H1 (cell line): ENCODE results near the gene SLC35F3. TPM values are rescaled to one million over a fixed set of nuclear protein-coding genes. Genes with fewer than 3 reads are reported as not detected.

Source experiments
- CTCF ChIA-PET: fragments of 300-600 bp; sonication (Branson Sonifier 250); formaldehyde crosslinking; loops from one replicate; lab custom pipeline; 2021; ENCODE audit not compliant: partially characterized antibody; lab: Charles Lee
- POLR2A ChIA-PET: fragments of 300-600 bp; sonication (Branson Sonifier 250); formaldehyde crosslinking; loops from one replicate; lab custom pipeline; 2021; ENCODE audit warnings: inconsistent platforms; ENCODE audit not compliant: partially characterized antibody; lab: Charles Lee
- DNase-seq, 2 experiments: peaks; one replicate each; pipeline versions ENCODE4 v3.0.0 to v3.0.0-alpha.2; 2010 to 2022; ENCODE audit warnings: low spot score in 2 of 2, low read depth in 1 of 2, mixed read lengths in 1 of 2
- FAIRE-seq: peaks from 2 replicates; lab custom pipeline; 2011; peaks lifted over from hg19 to GRCh38; lab: Jason Lieb, UNC
- H2AFZ ChIP-seq: 2 replicates; pipeline ENCODE4 v1.8.1; 2012; ENCODE audit warnings: low read length, inconsistent platforms
- H2AK5ac ChIP-seq: 2 replicates; pipeline ENCODE4 v1.6.1; 2013; ENCODE audit warnings: low read depth, low read length
- H2BK120ac ChIP-seq: replicated peaks from 2 replicates; pipeline ENCODE3; 2013; ENCODE audit warnings: low read depth, low read length, inconsistent platforms
- H2BK12ac ChIP-seq: 2 replicates; pipeline ENCODE4 v1.6.1; 2013; ENCODE audit warnings: low read depth, low read length
- H2BK15ac ChIP-seq: 2 replicates; pipeline ENCODE4 v1.6.1; 2013; ENCODE audit warnings: low read length
- H2BK20ac ChIP-seq: 2 replicates; pipeline ENCODE4 v1.6.1; 2013; ENCODE audit warnings: low read length
- H2BK5ac ChIP-seq: 2 replicates; pipeline ENCODE4 v1.6.1; 2013; ENCODE audit warnings: low read depth, low read length
- H3K14ac ChIP-seq: 2 replicates; pipeline ENCODE4 v1.6.1; 2013; ENCODE audit warnings: inconsistent platforms; ENCODE audit not compliant: insufficient read length
- H3K18ac ChIP-seq: 2 replicates; pipeline ENCODE4 v1.6.1; 2013; ENCODE audit warnings: low read length; ENCODE audit errors: extremely low read depth
- H3K23ac ChIP-seq: 2 replicates; pipeline ENCODE4 v1.6.1; 2013; ENCODE audit warnings: inconsistent platforms; ENCODE audit not compliant: insufficient read length
- H3K23me2 ChIP-seq: 2 replicates; pipeline ENCODE4 v1.6.1; 2013; ENCODE audit warnings: low read depth, low read length
- H3K27ac ChIP-seq: 2 replicates; pipeline ENCODE4 v1.6.1; 2011; ENCODE audit warnings: low read depth, low read length, inconsistent platforms
- H3K27me3 ChIP-seq, 4 experiments: replicated peaks in 1 of 4; 1 replicate in 1 of 4; 2 replicates in 3 of 4; pipeline versions ENCODE4 v1.6.1 to v1.8.1; 2011 to 2013; ENCODE audit warnings: low read length in 3 of 4, mild to moderate bottlenecking in 3 of 4, inconsistent platforms in 2 of 4, mixed read lengths in 2 of 4, moderate library complexity in 1 of 4; ENCODE audit not compliant: control insufficient read depth in 3 of 4, insufficient read depth in 3 of 4; ENCODE audit errors: extremely low read depth in 1 of 4
- H3K36me3 ChIP-seq, 4 experiments: 2 replicates each; pipeline versions ENCODE4 v1.6.1 to v1.8.1; 2011 to 2013; ENCODE audit warnings: mild to moderate bottlenecking in 4 of 4, low read length in 3 of 4, moderate library complexity in 2 of 4, control low read depth in 1 of 4, inconsistent platforms in 1 of 4; ENCODE audit not compliant: insufficient read depth in 4 of 4, control insufficient read depth in 2 of 4
- H3K4ac ChIP-seq: replicated peaks from 2 replicates; pipeline ENCODE3; 2013; ENCODE audit warnings: low read length, low read depth, mixed read lengths, inconsistent platforms; ENCODE audit not compliant: insufficient read length
- H3K4me1 ChIP-seq, 4 experiments: replicated peaks in 1 of 4; 1 replicate in 1 of 4; 2 replicates in 3 of 4; pipeline versions ENCODE4 v1.6.1 to v1.8.1; 2011 to 2013; ENCODE audit warnings: low read length in 3 of 4, inconsistent platforms in 2 of 4, mixed read lengths in 1 of 4; ENCODE audit not compliant: insufficient read depth in 4 of 4, control insufficient read depth in 3 of 4
- H3K4me2 ChIP-seq, 2 experiments: 2 replicates each; pipeline versions ENCODE4 v1.6.1 to v1.8.1; 2011 to 2013; ENCODE audit warnings: low read depth in 2 of 2, low read length in 2 of 2, control low read depth in 1 of 2, inconsistent platforms in 1 of 2, mild to moderate bottlenecking in 1 of 2; ENCODE audit not compliant: insufficient read depth in 1 of 2
- H3K4me3 ChIP-seq, 4 experiments: fragments of 200-600, 300-600 bp in 1 of 4; sonication (generic), shearing (Covaris generic), sonication (Bioruptor Twin) in 1 of 4; 2 replicates each; pipeline versions ENCODE4 v1.5.1 to v1.8.1; 2011 to 2016; ENCODE audit warnings: low read length in 4 of 4, low read depth in 3 of 4, control low read depth in 2 of 4, inconsistent platforms in 2 of 4, mild to moderate bottlenecking in 2 of 4, mixed read lengths in 1 of 4, moderate library complexity in 1 of 4; ENCODE audit not compliant: insufficient read depth in 2 of 4; ENCODE audit errors: extremely low read depth in 1 of 4
- H3K56ac ChIP-seq: replicated peaks from 2 replicates; pipeline ENCODE3; 2013; ENCODE audit warnings: low read depth, mild to moderate bottlenecking, mixed read lengths, low read length, inconsistent platforms; ENCODE audit not compliant: insufficient read length
- H3K79me1 ChIP-seq: 2 replicates; pipeline ENCODE4 v1.6.1; 2013; ENCODE audit warnings: low read depth, low read length, control low read depth
- H3K79me2 ChIP-seq, 2 experiments: 2 replicates each; pipeline versions ENCODE4 v1.6.1 to v1.8.1; 2012 to 2013; ENCODE audit warnings: low read length in 2 of 2, mild to moderate bottlenecking in 2 of 2, inconsistent platforms in 1 of 2; ENCODE audit not compliant: insufficient read depth in 2 of 2, control insufficient read depth in 1 of 2
- H3K9ac ChIP-seq, 4 experiments: replicated peaks in 1 of 4; 1 replicate in 1 of 4; 2 replicates in 3 of 4; pipeline versions ENCODE4 v1.6.1 to v1.8.1; 2011 to 2013; ENCODE audit warnings: low read depth in 3 of 4, low read length in 3 of 4, control low read depth in 2 of 4, mild to moderate bottlenecking in 2 of 4, moderate library complexity in 2 of 4, inconsistent platforms in 1 of 4; ENCODE audit errors: extremely low read depth in 1 of 4
- H3K9me3 ChIP-seq, 2 experiments: 2 replicates each; pipeline versions ENCODE4 v1.6.1 to v1.8.1; 2012 to 2013; ENCODE audit warnings: mild to moderate bottlenecking in 2 of 2, moderate library complexity in 2 of 2, control low read depth in 1 of 2, inconsistent platforms in 1 of 2, low read depth in 1 of 2, low read length in 1 of 2, mixed read lengths in 1 of 2; ENCODE audit not compliant: insufficient read depth in 2 of 2
- H4K20me1 ChIP-seq, 2 experiments: replicated peaks in 1 of 2; 2 replicates each; pipeline versions ENCODE3 to v1.8.1; 2011 to 2013; ENCODE audit warnings: inconsistent platforms in 2 of 2, low read length in 2 of 2, mild to moderate bottlenecking in 1 of 2; ENCODE audit not compliant: insufficient read depth in 2 of 2, control insufficient read depth in 1 of 2
- H4K5ac ChIP-seq: 2 replicates; pipeline ENCODE4 v1.6.1; 2013; ENCODE audit warnings: low read length, low read depth, mixed read lengths, inconsistent platforms; ENCODE audit not compliant: insufficient read length
- H4K8ac ChIP-seq: 2 replicates; pipeline ENCODE4 v1.8.0; 2013; ENCODE audit warnings: mild to moderate bottlenecking, moderate library complexity, low read length, inconsistent platforms; ENCODE audit not compliant: insufficient read depth; ENCODE audit errors: extremely low read depth
- H4K91ac ChIP-seq: replicated peaks from 2 replicates; pipeline ENCODE3; 2013; ENCODE audit warnings: low read length, mixed read lengths, inconsistent platforms; ENCODE audit not compliant: insufficient read length
- ATF3 ChIP-seq: IDR thresholded peaks from 2 replicates; pipeline ENCODE4 v1.6.1; 2011; ENCODE audit warnings: low read depth, mild to moderate bottlenecking, low read length; ENCODE audit not compliant: insufficient read depth
- CBX8 ChIP-seq: fragments of 300-800, 300-1000 bp; sonication (generic); IDR thresholded peaks from 2 replicates; pipeline ENCODE4 v1.7.1; 2016; ENCODE audit warnings: low read depth, low read length, borderline replicate concordance
- E2F6 ChIP-seq: IDR thresholded peaks from 2 replicates; pipeline ENCODE4 v1.6.1; 2012; ENCODE audit warnings: inconsistent platforms
- EZH2 ChIP-seq: fragments of 200-600 bp; sonication (generic); IDR thresholded peaks from 2 replicates; pipeline ENCODE4 v1.7.1; 2012; ENCODE audit warnings: low read depth, mild to moderate bottlenecking, moderate library complexity, low read length, inconsistent platforms; ENCODE audit not compliant: severe bottlenecking
- GTF2F1 ChIP-seq: IDR thresholded peaks from 2 replicates; pipeline ENCODE4 v1.6.1; 2012; ENCODE audit warnings: low read depth, low read length, improper control_type of control experiment, borderline replicate concordance
- NRF1 ChIP-seq: IDR thresholded peaks from 2 replicates; pipeline ENCODE4 v1.6.1; 2011; ENCODE audit warnings: mild to moderate bottlenecking, low read depth, low read length, improper control_type of control experiment
- RFX5 ChIP-seq: IDR thresholded peaks from 2 replicates; pipeline ENCODE4 v1.6.1; 2011; ENCODE audit warnings: low read depth, low read length, improper control_type of control experiment, borderline replicate concordance
- RNF2 ChIP-seq: fragments of 200-900, 300-1000 bp; sonication (generic); IDR thresholded peaks from 2 replicates; pipeline ENCODE4 v1.7.1; 2016; ENCODE audit warnings: borderline replicate concordance, low read depth, mild to moderate bottlenecking, antibody characterized with exemption, low read length; ENCODE audit not compliant: poor library complexity, severe bottlenecking; ENCODE audit errors: missing control alignments
- WGBS, 2 experiments: shearing (Covaris generic) in 1 of 2; methylation state at CpG; one replicate each; pipeline versions ENCODE4 v1.1.6 to v1.1.7; 2013 to 2015; ENCODE audit warnings: low lambda C conversion rate in 2 of 2, mixed read lengths in 2 of 2, inconsistent platforms in 1 of 2, low coverage in 1 of 2, missing lambda C conversion rate in 1 of 2; ENCODE audit not compliant: insufficient replicate concordance in 2 of 2, insufficient coverage in 1 of 2, insufficient read length in 1 of 2; ENCODE audit errors: extremely low coverage in 1 of 2, missing lambda C conversion rate in 1 of 2; 5-methylcytosine and 5-hydroxymethylcytosine counted together
- polyA plus RNA-seq, 7 experiments: library from polyadenylated mRNA; depleted of rRNA in 3 of 7; stranded (reverse) in 5 of 7; unstranded in 2 of 7; fragments of >200 nt in 5 of 7; fragments of 200-250 nt in 2 of 7; gene quantifications; 1 replicate in 5 of 7; 2 replicates in 1 of 7; 4 replicates in 1 of 7; pipeline versions ENCODE4 v1.2.1 to v1.2.3, GENCODE V29; 2011 to 2013; ENCODE audit warnings: missing spikeins in 2 of 7, mixed read lengths in 2 of 7
- total RNA-seq: library from RNA; stranded (reverse); fragmentation: NEBNext Ultra II Directional; extraction: Animal tissue kit (Norgen Biotek cat#: 25700); gene quantifications from 2 replicates; pipeline ENCODE4 v1.2.1, GENCODE V29; 2021
- TF ChIP-seq, protein P1 (sequence below), 3 experiments: IDR thresholded peaks; 1 replicate in 2 of 3; 2 replicates in 1 of 3; pipeline versions ENCODE4 v1.5.1 to v1.6.1; 2011; ENCODE audit warnings: low read length in 3 of 3, mild to moderate bottlenecking in 3 of 3, inconsistent platforms in 2 of 3, low read depth in 1 of 3, moderate library complexity in 1 of 3; ENCODE audit not compliant: insufficient read depth in 1 of 3; ENCODE audit errors: control extremely low read depth in 1 of 3

SLC35F3 gene
- total and polyA plus RNA-seq, 2 of the 8 experiments (the other 6 are each of a cell fraction or from before 2014, with no cell fraction given): 0.78 to 1.2 TPM

DNA sequence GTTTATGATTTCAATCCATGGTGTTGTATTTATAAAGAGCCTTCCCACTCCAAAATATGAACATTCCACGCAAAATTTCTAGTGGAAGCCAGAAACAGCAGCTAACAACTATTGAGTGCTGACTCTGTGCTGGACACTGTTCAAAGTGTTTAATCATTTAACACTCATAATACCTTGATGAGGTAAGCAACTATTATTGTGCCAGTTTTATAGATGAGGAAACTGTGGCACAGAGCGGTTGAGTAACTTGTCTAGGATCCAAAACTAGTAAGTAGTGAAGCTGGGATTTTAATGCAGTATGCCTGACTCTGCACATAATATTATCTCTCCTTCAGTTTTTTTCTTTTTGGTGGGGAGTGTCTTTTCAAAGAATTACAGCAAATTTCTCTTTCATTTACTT is 228.3 kb downstream of the SLC35F3 start:
- H3K4me3 ChIP-seq: no peak overlapping the region
- no peaks in the 10 kb centered on the region for H3K27me3 ChIP-seq
- H2BK120ac ChIP-seq: no peak overlapping the region
- no peak overlapping the region for H2BK15ac ChIP-seq
- no peaks in the 10 kb centered on the region for H3K79me2 ChIP-seq
- 89% methylated on average over 2 of the region's 2 CpGs; no CpG with 5 or more reads in 1 of the 2 experiments for WGBS, 2 experiments
- no peak overlapping the region for H2BK20ac ChIP-seq
- H3K79me1 ChIP-seq: no peaks in the 10 kb centered on the region
- no peak overlapping the region for H3K56ac ChIP-seq
- H2AFZ ChIP-seq: no peak overlapping the region
- ChIA-PET CTCF (interaction anchor here (1.0 to 2.4 kb wide), 3 partner anchors 8 to 10 kb away, joined by 4 to 7 read pairs (median 6); no protein-coding TSS in a partner anchor), POLR2A (no interaction called here)
- no peak overlapping the region for H3K27ac ChIP-seq
- no peaks in the 10 kb centered on the region for H3K9me3 ChIP-seq
- no peaks in the 10 kb centered on the region for H3K4me1 ChIP-seq
- no peaks in the 10 kb centered on the region; the same call in 1 of the 2 replicates for H3K23me2 ChIP-seq
- no peak overlapping the region for H3K4me2 ChIP-seq
- no peak overlapping the region for H4K5ac ChIP-seq
- no peak for FAIRE-seq
- no peak overlapping the region for H3K4ac ChIP-seq
- H3K36me3 ChIP-seq: no peaks in the 10 kb centered on the region
- DNase-seq: no peak
- no peaks in the 10 kb centered on the region for H4K20me1 ChIP-seq
- no peak overlapping the region for H3K14ac ChIP-seq
- no peak overlapping the region for H4K8ac ChIP-seq
- H2BK12ac ChIP-seq: no peak overlapping the region
- H2AK5ac ChIP-seq: no peak overlapping the region
- H3K9ac ChIP-seq: no peak overlapping the region
- H3K23ac ChIP-seq: no peak overlapping the region
- H3K18ac ChIP-seq: no peak overlapping the region
- no peak overlapping the region for H2BK5ac ChIP-seq
- no peak overlapping the region for H4K91ac ChIP-seq
- TF ChIP-seq GTF2F1 (no peak), NRF1 (no peak), EZH2 (no peak), RNF2 (no peak), RFX5 (no peak), ATF3 (no peak), CBX8 (no peak), E2F6 (no peak)
- TF ChIP-seq, protein P1, sequence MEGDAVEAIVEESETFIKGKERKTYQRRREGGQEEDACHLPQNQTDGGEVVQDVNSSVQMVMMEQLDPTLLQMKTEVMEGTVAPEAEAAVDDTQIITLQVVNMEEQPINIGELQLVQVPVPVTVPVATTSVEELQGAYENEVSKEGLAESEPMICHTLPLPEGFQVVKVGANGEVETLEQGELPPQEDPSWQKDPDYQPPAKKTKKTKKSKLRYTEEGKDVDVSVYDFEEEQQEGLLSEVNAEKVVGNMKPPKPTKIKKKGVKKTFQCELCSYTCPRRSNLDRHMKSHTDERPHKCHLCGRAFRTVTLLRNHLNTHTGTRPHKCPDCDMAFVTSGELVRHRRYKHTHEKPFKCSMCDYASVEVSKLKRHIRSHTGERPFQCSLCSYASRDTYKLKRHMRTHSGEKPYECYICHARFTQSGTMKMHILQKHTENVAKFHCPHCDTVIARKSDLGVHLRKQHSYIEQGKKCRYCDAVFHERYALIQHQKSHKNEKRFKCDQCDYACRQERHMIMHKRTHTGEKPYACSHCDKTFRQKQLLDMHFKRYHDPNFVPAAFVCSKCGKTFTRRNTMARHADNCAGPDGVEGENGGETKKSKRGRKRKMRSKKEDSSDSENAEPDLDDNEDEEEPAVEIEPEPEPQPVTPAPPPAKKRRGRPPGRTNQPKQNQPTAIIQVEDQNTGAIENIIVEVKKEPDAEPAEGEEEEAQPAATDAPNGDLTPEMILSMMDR (IDR thresholded peaks at IDR 0.05; ENCODE audit: control extremely low read depth in 1 of 3, insufficient read depth in 1 of 3, low read depth in 1 of 3, low read length in 3 of 3): no peak
